Large intestine (tissue), 3 donors: ENCODE measurements around the gene VAPA. TPM values are rescaled to one million over a fixed set of nuclear protein-coding genes. Genes with fewer than 3 reads are reported as not detected.

Experiments
- DNase-seq, 2 donors: peaks; one replicate each; pipeline versions ENCODE4 v3.0.0 to v3.0.0-alpha.2; 2013
- H3K27ac ChIP-seq: one replicate; pipeline ENCODE4 v1.5.1; 2013; ENCODE audit warnings: low read length
- H3K27me3 ChIP-seq: 2 replicates; pipeline ENCODE4 v1.6.1; 2013; ENCODE audit warnings: low read length; ENCODE audit not compliant: control insufficient read depth, insufficient read depth
- H3K36me3 ChIP-seq: 2 replicates; pipeline ENCODE4 v1.6.1; 2013; ENCODE audit warnings: low read length; ENCODE audit not compliant: control insufficient read depth, insufficient read depth
- H3K4me1 ChIP-seq: one replicate; pipeline ENCODE4 v1.6.1; 2013; ENCODE audit warnings: low read length; ENCODE audit not compliant: control insufficient read depth, insufficient read depth
- H3K4me3 ChIP-seq: one replicate; pipeline ENCODE4 v1.5.1; 2013; ENCODE audit warnings: low read length
- H3K9me3 ChIP-seq: one replicate; pipeline ENCODE4 v1.6.1; 2013; ENCODE audit warnings: mild to moderate bottlenecking, low read depth, low read length, moderate library complexity; ENCODE audit not compliant: control insufficient read depth
- WGBS: methylation state at CpG from one replicate; pipeline ENCODE4 v1.1.5; 2013; ENCODE audit warnings: low lambda C conversion rate; ENCODE audit not compliant: insufficient coverage; 5-methylcytosine and 5-hydroxymethylcytosine counted together
- polyA plus RNA-seq: library from polyadenylated mRNA; unstranded; fragments of 120-200 nt; gene quantifications from one replicate; pipeline ENCODE4 v1.2.1, GENCODE V29; 2013

VAPA gene
- polyA plus RNA-seq, 1 donor: 268 TPM

DNA sequence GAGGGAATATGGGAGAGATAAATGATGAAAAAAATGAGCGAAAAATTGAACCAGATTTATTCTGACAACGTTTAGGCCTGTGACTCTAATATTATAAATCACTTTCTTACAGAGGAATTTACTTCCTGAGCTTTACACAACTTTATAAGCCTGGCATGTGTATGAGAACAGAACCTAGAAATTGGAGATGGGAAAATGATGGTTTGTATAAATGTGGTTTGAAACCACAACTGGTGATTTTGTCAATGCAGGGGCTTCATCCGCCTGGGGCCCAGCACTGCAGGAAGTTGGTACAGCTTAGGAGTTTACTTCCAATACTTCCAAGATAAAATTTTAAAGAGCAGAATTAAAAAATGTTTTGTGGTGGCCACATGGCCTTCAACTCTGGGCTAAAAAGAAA, 82.3 kb downstream of the VAPA start:
- Histone ChIP-seq H3K27ac (no peak overlapping the region), H3K36me3 (no peaks in the 10 kb centered on the region), H3K9me3 (peaks cover 11% of the 10 kb centered on the region), H3K27me3 (no peaks in the 10 kb centered on the region), H3K4me1 (peaks cover 5% of the 10 kb centered on the region), H3K4me3 (no peak overlapping the region)
- no CpG with 5 or more reads among the region's 3 CpGs for WGBS
- no peak for DNase-seq

DNA sequence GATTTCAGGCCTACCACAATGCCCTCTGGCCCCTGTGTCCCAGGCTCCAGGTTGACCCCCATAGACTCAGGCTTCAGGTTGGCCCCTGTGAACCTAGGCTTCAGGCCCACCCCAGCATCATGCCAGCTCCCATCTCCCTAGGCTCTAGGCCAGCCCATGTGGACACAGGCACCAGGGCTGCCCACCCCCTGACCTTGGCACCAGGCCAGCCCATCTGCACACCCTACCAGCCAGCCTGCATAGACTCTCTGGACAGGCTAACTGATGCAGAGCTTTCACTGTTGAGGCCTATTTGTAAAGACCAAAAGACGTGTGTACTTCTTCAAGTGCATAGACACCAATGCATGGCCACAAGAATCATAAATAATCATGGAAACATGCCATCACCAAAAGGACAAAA, 83.9 kb downstream of the VAPA start:
- no peak for DNase-seq
- no CpG with 5 or more reads among the region's 1 CpG for WGBS

DNA sequence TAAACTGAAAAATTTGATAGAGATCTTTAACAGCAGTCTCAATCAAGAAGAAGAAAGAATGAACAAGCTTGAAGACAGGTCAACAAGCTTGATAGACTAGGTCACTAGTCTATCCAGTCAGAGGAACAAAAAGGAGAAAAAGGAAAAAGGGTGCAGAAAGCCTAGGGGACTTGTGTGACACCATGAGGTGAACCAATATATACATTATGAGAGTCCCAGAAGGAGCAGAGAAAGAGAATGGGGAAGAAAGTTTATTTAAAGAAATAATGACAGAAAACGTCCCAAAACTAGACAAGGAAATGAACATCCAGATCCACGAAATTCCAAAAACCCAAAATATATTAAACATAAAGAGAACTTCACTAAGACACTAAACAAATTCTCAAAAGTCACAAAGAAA, 84.5 kb downstream of the VAPA start:
- Histone ChIP-seq H3K27ac (no peak overlapping the region), H3K4me1 (peaks cover 5% of the 10 kb centered on the region), H3K36me3 (no peaks in the 10 kb centered on the region), H3K9me3 (peaks cover 11% of the 10 kb centered on the region), H3K27me3 (no peaks in the 10 kb centered on the region), H3K4me3 (no peak overlapping the region)
- 80% methylated on average over 1 of the region's 2 CpGs for WGBS
- DNase-seq: no peak

More for the DNA sequence above, 83.9 kb downstream of the VAPA start:
- H3K27ac ChIP-seq: no peak overlapping the region
- peaks cover 11% of the 10 kb centered on the region for H3K9me3 ChIP-seq
- no peaks in the 10 kb centered on the region for H3K27me3 ChIP-seq
- H3K4me1 ChIP-seq: peaks cover 5% of the 10 kb centered on the region
- H3K4me3 ChIP-seq: no peak overlapping the region
- H3K36me3 ChIP-seq: no peaks in the 10 kb centered on the region

DNA sequence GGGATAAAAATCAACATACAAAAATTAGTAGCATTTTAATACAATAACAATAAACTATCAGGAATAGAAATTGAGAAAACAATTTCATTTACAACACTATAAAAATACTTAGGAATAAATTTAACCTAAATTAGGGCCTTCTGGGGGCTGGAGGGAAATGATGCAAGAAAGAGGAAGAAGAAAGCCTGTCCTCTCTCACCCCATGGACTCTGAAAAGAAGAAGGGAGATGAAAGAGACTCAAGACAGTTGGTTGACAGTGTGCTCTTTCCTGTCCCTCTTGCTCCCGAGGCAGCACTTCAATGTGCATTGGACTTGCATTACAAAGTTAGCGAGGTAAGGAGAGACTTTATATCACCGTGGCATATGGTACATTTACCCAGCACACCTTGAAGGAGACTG, 88.5 kb downstream of the VAPA start:
- no CpG with 5 or more reads among the region's 3 CpGs for WGBS
- H3K4me3 ChIP-seq: no peak overlapping the region
- H3K36me3 ChIP-seq: no peaks in the 10 kb centered on the region
- H3K27me3 ChIP-seq: no peaks in the 10 kb centered on the region
- peaks cover 11% of the 10 kb centered on the region for H3K9me3 ChIP-seq
- H3K27ac ChIP-seq: no peak overlapping the region
- no peak for DNase-seq
- no peaks in the 10 kb centered on the region for H3K4me1 ChIP-seq

DNA sequence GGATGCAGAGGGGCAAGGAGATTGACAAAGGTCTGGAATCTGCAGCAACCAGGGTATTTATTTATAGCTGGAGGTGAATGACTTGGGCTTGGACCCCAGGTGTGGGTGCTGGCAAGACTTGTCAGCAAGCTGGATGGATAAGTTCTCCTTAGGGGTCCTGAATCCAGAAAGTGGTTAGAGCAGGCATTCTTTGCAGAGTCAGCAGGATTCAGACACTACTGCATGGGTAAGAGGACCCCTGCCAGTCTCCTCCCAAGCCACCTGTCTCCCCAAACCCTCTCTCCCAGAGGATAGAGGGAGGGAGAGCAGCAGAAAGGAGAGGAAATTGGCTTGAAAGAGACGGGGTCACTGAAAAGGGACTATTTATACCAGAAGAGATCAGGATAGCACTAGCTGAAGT, 89.5 kb downstream of the VAPA start:
- Histone ChIP-seq H3K4me1 (no peaks in the 10 kb centered on the region), H3K27ac (no peak overlapping the region), H3K9me3 (peaks cover 5% of the 10 kb centered on the region), H3K4me3 (no peak overlapping the region), H3K27me3 (no peaks in the 10 kb centered on the region), H3K36me3 (no peaks in the 10 kb centered on the region)
- WGBS: 71% methylated on average over 1 of the region's 1 CpG
- no peak for DNase-seq

DNA sequence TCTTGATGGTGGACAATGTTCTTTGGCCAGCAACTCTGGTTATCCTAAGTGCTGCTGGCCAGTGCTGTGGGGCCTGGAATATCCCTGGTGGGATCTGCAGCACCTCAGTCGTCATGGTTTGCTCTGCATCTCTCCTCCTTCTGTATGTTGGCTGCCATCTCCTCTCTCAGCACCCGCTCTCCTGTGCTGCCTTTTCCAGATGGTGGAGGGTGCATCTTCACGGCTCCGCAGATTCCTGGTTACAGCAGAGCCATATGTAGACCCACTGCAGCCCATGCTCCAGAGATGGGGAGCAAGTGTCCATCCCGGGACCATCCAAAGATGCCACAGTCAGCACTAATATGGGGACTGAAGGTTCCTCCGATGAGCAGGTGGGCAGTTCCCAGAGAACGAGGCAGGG, 90.0 kb downstream of the VAPA start:
- DNase-seq: no peak
- Histone ChIP-seq H3K27ac (no peak overlapping the region), H3K36me3 (no peaks in the 10 kb centered on the region), H3K4me1 (no peaks in the 10 kb centered on the region), H3K9me3 (no peaks in the 10 kb centered on the region), H3K27me3 (no peaks in the 10 kb centered on the region), H3K4me3 (no peak overlapping the region)
- no CpG with 5 or more reads among the region's 7 CpGs for WGBS

DNA sequence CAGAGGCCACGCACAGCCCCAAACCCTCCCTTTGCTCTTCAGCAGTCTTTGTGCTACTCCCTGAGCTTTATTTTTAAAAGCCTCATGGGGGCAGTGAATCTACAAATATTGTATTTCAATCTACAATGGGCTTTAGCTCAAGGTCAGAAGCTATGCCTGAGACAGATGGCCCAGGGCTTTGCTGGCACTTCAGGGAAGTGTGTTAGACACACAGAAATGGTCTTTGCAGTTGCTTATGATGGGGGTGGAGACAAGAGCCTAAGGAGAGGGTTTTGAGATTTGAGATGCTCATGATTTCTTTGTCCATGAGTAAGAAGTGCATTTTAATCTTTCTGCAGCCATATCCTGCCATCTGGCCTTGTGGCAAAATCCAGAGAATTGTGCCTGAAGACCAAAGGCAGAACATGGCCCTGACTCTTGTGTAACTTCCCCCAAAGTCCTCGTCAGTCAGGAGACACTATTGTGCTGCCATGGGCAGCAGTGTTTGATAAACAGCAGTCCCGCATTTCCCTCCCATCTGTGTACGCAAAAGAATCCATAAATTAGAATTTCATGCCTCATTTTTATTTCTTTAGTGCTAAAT, 92.6 kb downstream of the VAPA start:
- H3K4me3 ChIP-seq: no peak overlapping the region
- no peaks in the 10 kb centered on the region for H3K9me3 ChIP-seq
- no peaks in the 10 kb centered on the region for H3K36me3 ChIP-seq
- H3K27ac ChIP-seq: no peak overlapping the region
- DNase-seq: no peak
- H3K27me3 ChIP-seq: peaks cover 4% of the 10 kb centered on the region
- WGBS: 82% methylated on average over 3 of the region's 4 CpGs
- peaks cover 5% of the 10 kb centered on the region for H3K4me1 ChIP-seq

DNA sequence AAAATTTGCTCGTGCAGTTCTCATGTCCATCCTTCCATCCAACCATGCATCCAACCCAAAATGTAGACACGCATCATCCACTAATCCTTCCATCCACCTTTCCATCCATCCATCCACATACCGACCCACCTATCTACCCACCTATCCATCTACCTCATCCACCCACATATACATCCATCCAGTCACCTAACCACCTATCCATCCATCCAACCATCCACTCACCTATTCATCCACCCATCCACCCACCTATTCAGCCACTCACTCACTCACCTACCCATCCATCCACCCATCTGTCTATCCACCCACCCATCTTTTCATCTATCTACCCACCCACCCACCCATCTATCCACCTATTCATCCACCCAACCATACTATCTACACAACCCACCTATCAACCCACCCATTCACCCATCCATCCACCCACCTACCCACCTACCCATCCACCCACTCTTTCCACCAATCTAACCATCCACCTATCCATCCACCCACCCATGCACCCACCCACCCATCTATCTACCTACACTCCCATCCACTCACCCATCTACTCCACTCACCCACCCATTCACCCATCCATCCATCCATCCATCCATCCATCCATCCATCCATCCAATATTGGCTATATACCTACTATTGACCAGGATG, 94.3 kb downstream of the VAPA start:
- no peak for DNase-seq
- Histone ChIP-seq H3K36me3 (no peaks in the 10 kb centered on the region), H3K4me3 (no peak overlapping the region), H3K27me3 (peaks cover 4% of the 10 kb centered on the region), H3K4me1 (peaks cover 5% of the 10 kb centered on the region), H3K9me3 (no peaks in the 10 kb centered on the region), H3K27ac (no peak overlapping the region)
- WGBS: 96% methylated on average over 2 of the region's 3 CpGs

Other genes starting within 250 kb of the VAPA start
- 15.5 TPM for gene RAB31, start 205.7 kb upstream of the VAPA start, polyA plus RNA-seq
- gene TXNDC2, start 28.0 kb upstream of the VAPA start, polyA plus RNA-seq: 0.03 TPM